ENCODE measurements around the gene DMAP1.

DNA sequence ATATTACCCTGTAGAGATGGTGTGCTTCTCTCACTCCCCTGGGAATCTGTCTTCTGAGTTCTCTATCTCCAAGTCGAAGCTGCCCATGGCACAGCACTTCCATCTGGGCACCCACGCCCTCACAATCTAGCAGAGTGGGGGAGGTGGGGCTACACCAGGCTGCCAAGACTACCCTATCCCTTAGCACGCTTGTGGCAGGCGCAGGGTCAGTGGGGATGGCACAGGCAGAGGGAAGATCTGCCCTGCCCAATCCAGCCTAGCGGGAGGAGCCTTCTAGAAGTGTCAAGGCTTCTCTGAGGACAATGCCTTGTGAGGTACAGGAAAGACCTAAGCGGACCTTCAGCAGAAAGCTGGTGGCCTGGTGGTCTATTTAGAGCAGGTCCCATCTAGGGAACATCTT lies 49.1 kb downstream of the DMAP1 start:
- TF ChIP-seq POLR2AphosphoS5 (IDR thresholded peaks at IDR 0.05), result no peak
- TF ChIP-seq CTCF (IDR thresholded peaks at IDR 0.05), result no peak
- no peak for TF ChIP-seq POLR2A (IDR thresholded peaks at IDR 0.05)
